HG03064 (cell line): ENCODE results near the gene ALDH1A3.

Experiments used
- ATAC-seq: cut with Tn5 transposase; IDR thresholded peaks from one replicate; pipeline ENCODE4 v1.9.1; 2021; ENCODE audit warnings: low read depth; ENCODE audit not compliant: unreplicated experiment

The ALDH1A3 gene

DNA sequence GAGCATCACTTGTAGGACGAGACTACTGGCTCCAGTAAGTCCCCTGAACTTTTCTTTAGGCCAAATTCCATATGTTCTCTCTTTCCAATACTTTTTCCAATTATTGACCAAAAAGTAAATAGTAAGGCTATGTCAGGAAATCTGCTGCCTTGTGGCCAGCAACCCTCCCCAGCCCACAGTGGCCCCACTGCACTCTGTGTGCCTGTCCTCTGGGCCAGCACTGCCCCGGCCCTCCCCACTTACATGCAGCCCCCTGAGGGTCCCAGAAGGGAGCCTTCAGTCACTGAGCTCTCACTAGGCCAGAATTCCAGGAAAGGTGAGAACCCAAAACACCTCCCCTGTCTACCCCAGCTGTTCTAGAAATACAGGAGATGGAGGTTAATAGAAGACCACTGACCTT lies 21.3 kb upstream of the ALDH1A3 start:
- ATAC-seq = no peak

DNA sequence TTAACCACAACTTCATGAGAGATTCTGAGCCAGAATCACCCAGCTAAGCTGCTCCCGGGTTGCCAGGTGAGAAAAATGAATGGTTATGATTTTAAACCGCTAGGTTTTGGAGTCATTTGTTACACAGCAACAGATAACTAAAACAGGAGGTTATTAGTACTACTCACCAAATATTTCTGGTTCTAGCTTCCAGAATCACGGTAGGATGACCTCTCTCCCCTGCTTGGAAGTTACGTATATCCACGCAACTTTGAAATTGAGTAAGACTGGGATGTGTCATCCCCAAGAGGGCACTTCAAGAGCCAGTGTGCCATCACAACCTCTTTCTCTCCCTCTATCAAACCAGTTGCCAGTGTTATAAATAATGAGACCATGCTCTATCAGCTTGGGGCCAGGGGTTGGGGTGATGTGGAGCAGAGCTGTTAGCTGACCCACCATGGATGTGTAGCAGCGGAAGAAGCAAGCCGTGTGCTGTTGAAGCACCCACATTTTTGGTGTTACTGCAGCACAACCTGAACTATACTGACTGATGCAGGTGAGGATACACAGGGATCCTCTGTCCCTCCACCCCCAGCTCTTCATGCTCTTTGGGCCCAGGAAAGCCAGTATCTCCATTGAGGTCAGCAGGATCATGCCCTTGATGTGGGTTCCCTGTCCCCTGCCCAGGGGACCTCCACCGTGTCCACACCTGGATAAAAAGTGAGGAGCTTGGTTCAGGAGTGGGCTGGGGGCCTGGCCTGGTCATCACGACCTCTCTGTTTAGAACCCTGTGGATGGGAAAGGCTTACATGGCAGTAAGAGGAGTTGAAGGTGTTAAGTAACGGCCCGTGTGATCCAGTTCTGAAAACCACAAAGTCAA lies 19.4 kb upstream of the ALDH1A3 start:
- no peak for ATAC-seq

DNA sequence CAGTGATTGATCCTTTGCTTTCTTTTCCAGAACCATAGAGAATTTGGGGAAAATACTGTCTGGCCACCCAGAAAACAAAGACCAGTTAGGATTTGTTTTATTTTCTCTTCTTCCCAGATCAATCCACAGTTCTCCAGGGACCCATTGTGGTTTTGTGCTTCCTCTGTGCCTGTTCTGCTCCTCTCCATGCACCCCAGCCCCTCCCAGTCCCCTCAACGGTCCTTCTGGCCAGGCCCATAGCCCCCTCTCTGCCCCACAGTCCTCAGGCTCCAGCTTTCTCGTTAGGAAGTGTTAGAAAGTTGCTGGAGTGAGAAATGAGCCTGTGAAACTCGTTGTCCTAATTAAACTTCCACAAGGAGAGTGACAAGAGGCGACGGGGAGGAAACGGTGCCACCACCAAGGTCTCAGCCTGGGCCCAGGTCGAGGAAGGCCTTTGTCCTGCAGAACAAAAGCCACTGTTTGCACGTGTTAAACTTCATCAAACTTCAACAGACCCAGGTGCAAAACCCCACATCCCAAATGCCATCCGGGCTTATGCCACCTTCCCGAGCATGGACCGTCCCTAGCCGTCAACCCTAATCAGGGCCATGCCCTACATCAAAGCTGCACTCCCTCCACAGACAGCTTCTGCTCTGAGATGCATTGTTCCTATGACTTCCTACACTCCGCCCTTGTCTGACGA lies 18.7 kb upstream of the ALDH1A3 start:
- no peak for ATAC-seq

DNA sequence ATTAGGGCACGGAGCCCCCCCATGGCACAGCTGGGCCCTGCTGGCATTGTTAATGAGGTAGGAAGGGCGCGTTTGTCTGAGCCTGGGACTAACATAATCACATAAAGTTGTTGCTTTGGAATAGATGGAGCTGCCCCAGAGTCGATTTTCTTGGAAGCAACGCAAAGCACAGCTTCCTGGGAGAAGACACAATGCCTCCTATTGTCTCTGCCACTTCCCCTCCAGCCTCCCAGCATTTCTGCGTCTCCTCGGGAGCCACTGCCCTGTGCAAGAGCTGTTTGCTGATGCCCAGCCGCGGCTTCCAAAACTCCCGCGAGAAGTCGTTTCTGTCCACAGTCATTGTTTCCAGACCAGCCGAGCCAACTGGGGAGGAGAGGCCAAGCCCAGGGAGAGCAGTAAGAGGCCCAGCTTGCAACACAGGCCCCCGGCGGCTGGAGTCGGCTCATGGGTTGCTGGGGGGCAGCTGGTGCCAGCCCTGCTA lies 18.1 kb upstream of the ALDH1A3 start:
- no peak for ATAC-seq

DNA sequence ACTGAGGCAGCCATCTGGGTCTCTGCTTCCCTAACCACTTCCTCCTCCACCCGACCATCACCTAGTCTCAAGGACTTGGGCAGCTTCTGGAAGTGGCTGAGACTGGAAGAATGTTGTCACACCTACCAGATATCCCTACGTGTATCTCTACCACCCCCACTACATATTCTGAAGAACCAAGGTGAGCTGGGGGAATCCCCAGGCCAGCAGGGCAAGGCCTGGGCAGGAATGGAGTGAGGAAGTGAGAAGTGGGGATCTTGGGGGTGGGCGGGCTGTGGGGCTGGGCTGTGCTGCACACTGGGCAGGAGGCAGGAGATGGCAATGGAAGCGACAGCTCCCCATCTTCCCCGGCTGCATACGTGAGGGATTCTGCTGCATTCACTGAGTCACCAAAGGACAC lies 17.5 kb upstream of the ALDH1A3 start:
- ATAC-seq = no peak

DNA sequence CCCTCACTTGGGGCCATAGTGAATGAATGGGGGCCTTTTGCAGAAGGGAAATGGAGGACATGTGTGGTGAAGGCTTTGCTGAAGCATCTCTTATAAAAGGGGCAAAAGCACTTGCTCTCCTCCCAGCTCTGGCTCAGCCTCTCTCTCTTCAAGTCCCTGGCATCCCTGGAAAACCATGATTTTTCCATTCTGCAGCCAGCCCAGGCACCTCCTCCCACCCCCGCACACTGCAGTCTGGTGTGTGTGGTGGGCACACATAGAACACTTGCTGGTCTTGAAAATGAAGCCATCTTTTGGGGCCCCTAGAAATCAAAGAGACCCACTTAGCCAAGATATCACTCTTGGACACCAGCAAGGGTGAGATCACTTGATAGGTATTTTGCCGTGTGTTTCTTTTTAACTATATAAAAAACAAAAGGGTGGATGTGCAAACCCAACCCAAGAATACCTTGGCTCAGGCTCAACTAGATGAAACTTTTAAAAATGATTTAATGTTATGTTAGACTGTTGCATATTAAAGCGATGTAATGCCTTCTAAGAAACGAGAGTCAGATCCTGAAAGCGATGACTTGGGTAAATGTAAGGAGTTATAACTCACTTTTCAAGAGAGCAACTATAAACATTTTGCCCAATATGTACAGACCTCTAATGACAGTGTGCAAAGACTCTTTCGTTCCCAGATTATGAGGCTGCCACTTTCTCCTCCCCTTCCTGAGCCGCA lies 16.4 kb upstream of the ALDH1A3 start:
- ATAC-seq = no peak

DNA sequence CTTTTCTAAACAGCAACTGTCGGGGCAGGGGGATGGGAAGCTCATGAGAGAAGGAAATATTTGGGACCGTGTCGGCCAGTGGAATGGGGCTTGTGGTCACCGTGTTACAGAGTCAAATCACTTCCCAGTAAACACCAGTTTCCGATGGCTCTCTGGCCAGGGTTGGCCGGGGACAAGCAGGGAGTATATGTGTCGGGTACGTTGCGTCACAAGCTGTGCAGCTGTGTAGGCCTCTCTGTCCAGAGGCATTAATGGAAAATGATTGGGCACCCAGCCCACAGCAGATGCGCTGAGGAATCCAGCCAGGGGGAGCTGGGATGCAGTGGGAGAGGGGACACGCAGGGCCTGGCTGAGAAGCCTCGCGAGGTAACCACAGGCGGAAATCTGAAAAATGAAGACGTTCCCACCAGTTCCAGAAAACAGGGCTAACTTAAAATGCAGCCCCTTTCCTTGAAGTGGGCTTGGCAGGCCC lies 15.8 kb upstream of the ALDH1A3 start:
- ATAC-seq = no peak

DNA sequence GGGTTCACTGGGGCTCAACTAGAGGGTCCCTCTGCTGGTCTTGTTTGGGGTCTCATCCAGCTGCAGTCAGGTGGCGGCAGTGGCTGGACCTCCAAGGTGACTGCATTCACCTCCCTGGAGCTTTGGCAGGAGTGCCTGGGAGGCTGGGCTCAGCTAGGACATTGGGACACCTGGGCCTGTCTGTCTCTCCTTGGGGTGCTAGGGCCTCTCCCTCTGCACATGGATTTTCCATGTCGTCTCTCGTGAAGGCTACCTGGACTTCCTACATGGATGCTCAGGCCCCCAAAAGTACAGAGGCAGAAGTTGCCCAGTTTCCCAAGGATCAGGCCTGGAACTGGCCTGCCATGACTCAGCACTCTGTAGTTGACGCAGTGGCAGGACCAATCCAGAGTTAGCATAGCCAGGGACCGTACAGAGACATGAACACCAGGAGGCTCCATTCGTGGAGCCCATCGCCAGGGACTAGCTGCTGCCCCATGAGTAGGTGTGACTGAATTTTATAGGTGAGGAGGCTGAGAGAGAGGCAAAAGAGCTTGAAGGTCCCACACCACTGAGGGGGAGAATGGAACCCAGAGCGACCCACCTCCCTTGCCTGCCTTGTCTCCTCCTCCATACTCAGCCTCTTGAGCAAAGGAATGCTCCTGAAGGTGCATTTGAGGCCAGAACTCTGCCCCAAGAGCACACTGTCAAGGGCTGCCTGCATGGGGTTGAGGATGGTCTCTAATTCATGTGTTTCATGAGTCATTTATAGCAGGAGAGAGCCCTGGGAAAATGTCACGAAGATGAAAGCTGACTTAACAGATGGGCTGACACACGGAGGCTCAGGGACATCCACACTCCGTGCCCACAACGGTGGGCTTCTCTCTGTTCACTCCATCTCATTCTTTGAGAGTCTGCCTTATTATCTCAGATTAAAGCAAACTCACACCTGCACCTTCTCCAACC lies 13.0 kb upstream of the ALDH1A3 start:
- ATAC-seq = no peak

DNA sequence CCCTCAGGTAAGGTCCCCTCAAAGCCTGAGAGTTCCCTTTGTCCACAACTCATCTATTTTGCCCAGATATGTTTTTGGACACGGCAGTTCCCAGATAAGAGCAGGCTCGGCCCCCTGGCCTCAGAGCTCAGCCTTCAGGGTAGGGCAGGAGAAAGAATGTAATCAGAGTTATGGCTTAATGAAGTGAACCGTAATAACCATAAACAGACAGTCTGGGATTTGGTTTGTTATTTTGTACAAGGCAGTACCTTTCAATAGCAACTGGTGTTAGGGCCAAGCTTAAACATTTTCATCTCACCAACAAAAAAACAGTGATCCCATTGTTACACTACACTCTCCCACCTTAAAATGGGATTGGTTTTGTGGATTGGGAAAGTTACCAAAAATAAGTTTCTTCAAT lies 12.2 kb upstream of the ALDH1A3 start:
- no peak for ATAC-seq

DNA sequence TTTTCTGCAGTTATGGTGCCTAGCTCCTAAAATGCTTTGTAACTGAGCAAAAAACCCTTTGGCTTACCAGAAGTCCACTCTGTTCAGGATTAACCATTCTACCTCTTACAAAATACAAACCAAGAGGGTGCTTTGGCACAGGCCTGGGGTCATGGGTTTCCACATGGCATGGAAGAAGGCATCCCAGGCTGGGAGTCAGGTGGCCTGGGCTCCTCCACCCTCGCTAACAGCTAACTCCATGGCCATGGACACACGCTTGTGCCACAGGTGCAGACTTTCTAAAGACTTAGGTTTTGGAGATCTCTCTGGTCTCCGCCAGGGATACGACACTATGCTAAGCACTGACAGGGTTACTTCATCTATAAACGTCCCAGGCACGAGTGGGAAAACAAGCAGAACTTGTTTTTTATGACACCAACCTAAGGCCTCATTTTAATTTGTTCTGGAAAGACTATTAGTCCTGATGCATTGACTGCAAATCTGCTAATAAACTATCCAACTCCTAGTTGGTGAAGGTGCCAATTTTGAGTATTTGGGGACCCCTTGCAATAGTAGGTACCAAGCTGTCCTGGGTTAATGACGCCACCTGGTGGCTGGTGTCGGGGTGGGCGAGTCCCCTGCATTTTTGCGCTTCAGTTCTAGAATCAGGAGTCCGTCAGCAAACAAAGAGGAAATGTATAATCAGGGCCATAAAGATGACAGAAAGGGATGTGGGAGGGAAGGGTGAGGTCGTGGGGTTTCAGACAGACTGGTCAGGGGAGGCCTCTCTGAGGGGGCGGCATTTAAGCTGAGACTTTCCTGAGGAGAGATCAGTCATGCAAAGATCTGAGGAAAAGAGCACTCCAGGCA lies 10.3 kb upstream of the ALDH1A3 start:
- ATAC-seq = no peak

DNA sequence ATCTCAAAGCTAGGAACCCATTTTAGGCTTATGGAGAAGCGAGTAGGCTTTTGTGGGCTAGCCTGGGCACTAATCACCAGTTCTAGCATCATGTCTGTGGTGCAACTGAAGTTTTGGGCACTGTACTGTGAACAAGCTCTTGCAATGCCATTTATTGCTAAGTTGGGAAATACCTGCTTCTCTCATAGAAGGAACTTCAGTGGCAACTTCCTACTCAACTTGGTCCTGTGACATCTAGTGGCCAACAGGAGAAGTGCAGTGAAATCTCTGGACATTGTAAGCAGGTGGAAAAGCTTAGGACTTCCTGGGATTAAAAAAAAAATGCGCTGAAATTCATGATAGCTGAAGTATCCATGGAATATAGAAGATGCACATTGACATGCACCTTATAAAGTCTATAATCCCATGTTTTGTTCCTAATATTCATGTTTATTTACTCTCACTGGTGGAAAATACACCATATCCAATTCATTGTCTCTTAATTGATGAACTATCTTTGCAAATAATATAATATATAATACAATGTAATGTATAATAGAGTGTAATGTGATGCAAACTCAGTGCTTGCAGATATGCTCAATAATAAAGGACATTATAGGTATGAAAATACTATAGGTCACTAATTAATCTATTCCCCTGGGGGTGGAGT lies 6.5 kb upstream of the ALDH1A3 start:
- ATAC-seq = no peak

DNA sequence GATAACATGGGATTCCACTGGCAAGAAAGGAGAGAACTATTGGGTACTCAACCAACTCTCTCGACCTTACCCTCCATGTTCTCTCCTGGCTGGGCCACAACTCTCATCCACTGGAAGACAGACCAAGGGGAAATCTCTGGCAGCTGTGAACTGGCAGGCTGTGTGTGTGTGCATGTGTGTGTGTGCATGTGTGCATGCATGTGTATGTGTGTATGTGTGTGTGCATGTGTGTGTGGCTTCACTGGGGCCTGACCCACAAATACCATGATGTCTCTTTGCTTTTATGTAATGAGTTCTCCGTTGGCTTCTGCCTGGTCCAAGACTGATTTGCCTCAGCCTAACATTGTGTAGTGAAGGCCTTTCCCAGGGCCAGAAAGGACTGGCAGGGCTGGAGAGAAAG lies 4.1 kb upstream of the ALDH1A3 start:
- ATAC-seq = no peak

DNA sequence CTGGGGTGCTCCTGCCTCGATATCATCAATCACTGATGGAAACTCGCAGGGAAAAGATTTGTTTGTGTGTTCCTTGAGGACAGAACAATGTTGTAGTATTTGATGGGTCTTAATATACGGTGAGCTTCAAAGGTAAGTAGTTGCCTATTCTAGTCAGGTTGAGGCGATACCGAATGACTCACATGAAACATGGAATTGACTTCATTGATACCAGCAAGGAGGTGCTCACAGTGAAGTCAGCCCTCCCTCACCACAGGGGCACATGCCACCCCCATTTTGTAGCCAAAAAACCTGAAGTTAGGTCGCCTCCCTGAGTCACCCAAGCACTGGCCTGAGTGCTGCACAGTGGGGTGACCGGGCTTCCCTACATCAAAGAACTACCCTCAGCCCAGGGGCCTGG lies 3.7 kb upstream of the ALDH1A3 start:
- ATAC-seq = no peak

DNA sequence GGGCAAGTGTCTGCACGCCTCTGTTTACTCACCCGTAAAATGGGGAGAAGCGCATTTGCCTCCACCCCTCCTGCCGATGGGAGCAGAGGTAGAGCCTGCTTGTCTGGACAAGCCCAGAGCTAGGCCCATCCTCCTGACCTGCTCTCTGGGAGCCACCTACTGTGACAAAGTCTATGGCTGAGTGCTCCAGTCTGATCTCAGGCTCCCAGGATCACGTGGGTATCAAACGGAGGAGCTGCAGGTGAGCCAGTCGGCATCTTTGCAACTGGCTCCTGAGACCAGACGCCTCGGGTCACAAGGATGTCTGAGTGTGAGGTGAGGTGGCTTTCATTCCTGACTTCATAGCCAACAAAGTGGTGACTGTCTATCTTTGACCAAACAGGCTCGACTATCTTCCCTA lies 2.1 kb upstream of the ALDH1A3 start:
- ATAC-seq = no peak

DNA sequence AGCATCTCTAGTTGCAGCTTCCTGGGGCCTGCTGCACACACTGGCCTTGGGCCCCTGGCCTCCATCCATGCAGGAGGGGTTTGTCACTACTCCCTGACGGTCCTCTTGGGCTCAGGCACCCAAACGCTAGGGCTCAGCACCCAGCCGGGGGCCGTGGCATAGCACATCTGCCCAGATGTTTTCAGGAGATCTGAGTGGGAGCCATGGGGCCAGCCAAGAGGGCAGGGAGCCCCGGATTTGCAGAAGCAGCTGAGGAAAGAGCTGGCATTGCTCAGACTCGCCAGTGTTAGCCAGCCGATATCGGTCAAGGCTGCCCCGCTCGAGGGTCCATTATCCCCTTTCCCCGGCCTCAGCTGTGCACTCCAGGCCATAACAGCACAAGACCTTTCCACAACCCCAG lies 1.5 kb upstream of the ALDH1A3 start:
- no peak for ATAC-seq

DNA sequence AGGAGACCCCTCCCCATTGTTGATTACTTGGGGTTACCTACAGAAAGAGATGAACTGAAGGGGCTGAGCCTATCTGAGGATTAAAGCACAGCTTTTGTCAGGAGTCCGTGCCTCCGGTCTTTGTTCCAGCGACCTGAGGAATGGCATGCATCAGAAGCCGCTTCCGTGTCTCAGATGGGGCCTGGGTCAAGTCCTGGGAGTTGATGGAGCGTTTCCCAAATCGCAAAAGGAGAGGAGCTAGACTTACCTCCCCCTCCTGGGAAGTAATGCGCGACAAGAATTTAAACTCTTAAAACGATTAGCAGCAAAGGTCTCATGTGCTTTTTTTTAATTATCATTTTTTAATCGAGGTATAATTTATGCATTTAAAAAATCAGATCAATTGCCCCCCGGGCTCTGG lies 983 bp upstream of the ALDH1A3 start:
- no peak for ATAC-seq

DNA sequence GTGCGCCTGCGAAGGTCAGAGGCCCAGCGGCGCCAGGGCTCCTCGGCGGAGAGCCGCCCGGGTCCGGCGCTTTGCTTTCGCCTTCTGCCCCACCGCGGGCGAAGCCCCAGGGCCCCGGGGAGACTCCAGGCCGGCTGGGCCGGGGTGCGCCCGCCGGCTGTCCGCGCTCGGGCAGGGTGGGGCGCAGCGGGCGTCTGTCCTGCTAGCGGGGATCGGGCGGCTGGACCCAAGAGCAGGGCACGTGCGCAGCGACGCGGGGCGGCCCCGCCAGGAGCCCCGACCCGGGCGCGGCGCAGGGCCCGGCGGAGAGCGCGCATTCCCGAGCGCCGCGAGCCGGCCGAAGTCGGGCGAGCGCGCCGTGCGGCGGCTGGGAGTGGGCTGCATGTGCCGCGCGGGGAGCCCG lies 569 bp upstream of the ALDH1A3 start:
- ATAC-seq = no peak

DNA sequence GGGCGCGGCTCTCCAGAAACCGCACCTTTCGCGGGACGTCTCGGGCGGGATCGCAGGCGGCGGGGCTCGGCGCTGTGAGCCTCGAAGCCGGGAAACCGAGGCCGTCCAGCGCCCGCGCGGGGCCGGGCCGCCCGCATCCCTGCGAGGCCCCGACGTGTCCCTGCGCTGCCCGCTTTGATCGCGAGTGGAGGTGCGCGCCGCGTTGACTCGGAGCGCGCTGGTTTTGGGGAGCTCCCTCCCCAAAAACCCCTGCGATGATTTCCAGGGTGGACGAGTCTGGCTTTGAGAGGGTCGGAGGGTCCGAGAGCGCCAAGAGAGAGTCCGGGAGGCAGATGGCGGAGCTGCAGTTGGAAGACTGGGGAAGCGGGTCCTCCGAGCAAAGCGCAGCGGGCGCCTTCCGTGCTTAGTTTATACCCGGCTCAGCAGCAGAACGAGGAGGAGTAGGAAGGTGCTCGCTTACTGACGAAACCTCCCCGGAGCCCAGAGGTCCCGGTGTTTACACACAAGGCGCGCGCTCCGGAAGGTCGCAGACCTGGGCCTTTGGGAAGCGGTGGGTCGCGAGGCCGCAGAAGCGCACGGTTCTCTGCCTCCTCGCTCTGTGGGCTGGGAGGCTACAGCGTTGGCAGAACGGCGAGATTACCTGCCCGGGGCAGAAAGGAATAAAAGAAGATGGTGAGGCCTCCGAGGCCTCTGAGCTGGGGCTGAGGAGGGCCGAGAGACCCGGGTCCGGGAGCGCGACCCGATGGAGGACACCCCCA lies 687 bp downstream of the ALDH1A3 start:
- no peak for ATAC-seq
